HEK293T (cell line): ENCODE measurements around the gene TTLL6.
A peak's percentile ranks its signal among the peaks of the same experiment; 100 is the strongest.
"Not testable (repeated sequence)": the region's sequence is repeated elsewhere in the genome, so short reads cannot be mapped to it uniquely, and the experiment has no call there.

Experiments
- CTCF ChIA-PET: fragments of 350-600 bp; formaldehyde crosslinking; extraction: SDS; loops from one replicate; lab custom pipeline; 2021; ENCODE audit warnings: antibody characterized with exemption, inconsistent platforms; lab: Yijun Ruan, JAX
- POLR2A ChIA-PET: fragments of 350-600 bp; formaldehyde crosslinking; extraction: SDS; loops from one replicate; lab custom pipeline; 2020; ENCODE audit warnings: antibody characterized with exemption, inconsistent platforms; lab: Yijun Ruan, JAX
- DNase-seq: peaks from one replicate; pipeline ENCODE4 v3.0.0; 2012; ENCODE audit warnings: mixed read lengths; ENCODE audit errors: extremely low spot score
- ELF4 ChIP-seq: fragments of 450-650 bp; IDR thresholded peaks from 2 replicates; pipeline ENCODE4 v1.6.1; 2017; ENCODE audit warnings: antibody characterized with exemption
- FOXA1 ChIP-seq: fragments of 450-650 bp; IDR thresholded peaks from 2 replicates; pipeline ENCODE4 v1.6.1; 2016; ENCODE audit warnings: mild to moderate bottlenecking
- FOXK2 ChIP-seq: fragments of 450-650 bp; IDR thresholded peaks from 2 replicates; pipeline ENCODE4 v1.6.1; 2016; ENCODE audit warnings: mild to moderate bottlenecking
- FOXM1 ChIP-seq: fragments of 450-650 bp; IDR thresholded peaks from 2 replicates; pipeline ENCODE4 v1.6.1; 2017; ENCODE audit warnings: mild to moderate bottlenecking, borderline replicate concordance
- HDGF ChIP-seq: fragments of 450-650 bp; IDR thresholded peaks from 2 replicates; pipeline ENCODE4 v1.6.1; 2017; ENCODE audit warnings: antibody characterized with exemption, borderline replicate concordance
- L3MBTL2 ChIP-seq: fragments of 450-650 bp; conservative IDR thresholded peaks from 2 replicates; pipeline ENCODE4 v1.6.1; 2016; ENCODE audit warnings: mild to moderate bottlenecking
- LEF1 ChIP-seq: fragments of 450-650 bp; IDR thresholded peaks from 2 replicates; pipeline ENCODE4 v1.6.1; 2017; ENCODE audit warnings: mild to moderate bottlenecking, borderline replicate concordance
- NFRKB ChIP-seq: fragments of 450-650 bp; IDR thresholded peaks from 2 replicates; pipeline ENCODE4 v1.6.1; 2016; ENCODE audit warnings: mild to moderate bottlenecking, moderate library complexity
- SP1 ChIP-seq: fragments of 450-650 bp; IDR thresholded peaks from 2 replicates; pipeline ENCODE4 v1.6.1; 2017
- ZNF384 ChIP-seq: fragments of 450-650 bp; IDR thresholded peaks from 2 replicates; pipeline ENCODE4 v1.6.1; 2016
- TF ChIP-seq, protein P1 (sequence below): fragments of 450-650 bp; IDR thresholded peaks from 2 replicates; pipeline ENCODE4 v1.6.1; 2016

The TTLL6 gene

DNA sequence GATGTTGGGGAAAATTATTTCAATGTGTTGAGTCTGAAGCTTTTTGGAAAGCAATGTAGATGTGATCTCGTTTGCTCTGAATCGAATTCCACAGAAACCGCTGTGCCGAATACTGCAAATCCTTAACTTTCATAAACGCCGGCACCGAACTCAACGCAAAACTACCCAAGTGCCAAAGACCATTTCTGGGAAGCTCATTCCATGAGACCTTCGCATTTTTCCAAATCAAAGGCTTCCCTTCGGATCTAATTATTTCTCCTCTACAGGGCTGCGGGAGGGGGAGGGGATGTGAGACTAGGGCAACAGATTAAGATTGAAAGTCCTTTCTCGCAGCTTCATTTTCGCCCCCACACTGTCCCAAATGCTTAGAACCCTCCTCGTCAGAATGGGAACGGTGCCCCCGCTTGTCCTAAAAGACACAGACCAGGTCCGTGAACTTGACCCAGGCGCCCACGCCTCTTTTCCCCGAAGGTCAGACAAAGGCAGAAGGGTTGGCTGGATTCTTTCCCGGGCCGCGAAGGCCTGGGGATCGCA is 98.7 kb downstream of the TTLL6 start:
- no peak for TF ChIP-seq L3MBTL2
- TF ChIP-seq, protein P1, sequence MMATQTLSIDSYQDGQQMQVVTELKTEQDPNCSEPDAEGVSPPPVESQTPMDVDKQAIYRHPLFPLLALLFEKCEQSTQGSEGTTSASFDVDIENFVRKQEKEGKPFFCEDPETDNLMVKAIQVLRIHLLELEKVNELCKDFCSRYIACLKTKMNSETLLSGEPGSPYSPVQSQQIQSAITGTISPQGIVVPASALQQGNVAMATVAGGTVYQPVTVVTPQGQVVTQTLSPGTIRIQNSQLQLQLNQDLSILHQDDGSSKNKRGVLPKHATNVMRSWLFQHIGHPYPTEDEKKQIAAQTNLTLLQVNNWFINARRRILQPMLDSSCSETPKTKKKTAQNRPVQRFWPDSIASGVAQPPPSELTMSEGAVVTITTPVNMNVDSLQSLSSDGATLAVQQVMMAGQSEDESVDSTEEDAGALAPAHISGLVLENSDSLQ = no peak
- TF ChIP-seq LEF1 = no peak
- no peak for TF ChIP-seq SP1
- TF ChIP-seq FOXK2 = no peak
- no peak for TF ChIP-seq NFRKB
- TF ChIP-seq ZNF384 = no peak; the same call in 1 of the 2 replicates
- TF ChIP-seq HDGF = no peak
- no peak for TF ChIP-seq FOXA1
- no peak for TF ChIP-seq ELF4
- DNase-seq = no peak
- ChIA-PET CTCF (interaction anchor here (1.5 to 2.7 kb wide), 2 partner anchors 39 to 47 kb away, joined by 3 to 11 read pairs; no protein-coding TSS in a partner anchor), POLR2A (interaction anchor here (0.6 to 4.9 kb wide), 12 partner anchors 8 to 210 kb away, joined by 3 to 58 read pairs (median 3); partner anchors contain the start of genes ATP5MC1 and HOXB13)

DNA sequence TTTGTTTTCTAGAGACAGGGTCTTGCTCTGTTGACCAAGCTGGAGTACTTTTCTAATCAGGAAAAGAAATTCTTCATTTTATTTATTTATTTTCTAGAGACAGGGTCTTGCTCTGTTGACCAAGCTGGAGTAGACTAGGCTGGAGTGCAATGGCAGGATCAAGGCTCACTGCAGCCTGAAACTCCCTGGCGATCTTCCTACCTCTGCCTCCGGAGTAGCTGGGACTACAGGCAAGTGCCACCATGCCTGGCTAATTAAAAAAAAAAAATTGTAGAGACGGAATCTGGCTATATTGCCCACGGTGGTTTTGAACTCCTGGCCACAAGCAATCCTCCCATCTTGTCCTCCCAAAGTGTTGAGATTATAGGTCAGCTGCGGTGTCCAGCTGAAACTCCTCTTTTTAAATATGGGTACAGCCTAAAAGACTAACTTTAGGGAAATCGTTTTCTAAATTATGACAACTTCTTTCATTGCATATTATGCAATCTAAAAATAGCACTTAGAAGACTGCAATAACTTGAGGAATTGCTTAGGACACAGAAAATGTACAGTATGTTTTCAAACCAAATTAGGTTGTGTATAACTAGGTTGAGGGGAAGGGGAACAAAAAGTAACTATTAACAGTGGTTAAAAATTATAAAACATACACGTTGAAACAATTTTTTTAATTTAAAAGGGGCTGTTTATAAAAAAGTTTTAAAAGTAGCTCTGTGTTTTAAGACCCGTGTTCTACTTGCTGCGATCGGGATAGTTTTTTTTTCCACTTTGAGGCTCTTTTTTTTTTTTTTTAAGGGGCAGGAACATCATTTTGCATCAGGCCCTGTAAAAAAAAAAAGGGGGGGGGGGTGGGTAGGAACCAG is 99.4 kb downstream of the TTLL6 start:
- no peak for DNase-seq
- CTCF ChIA-PET = interaction anchor here (1.0 to 2.7 kb wide), 5 partner anchors 12 to 162 kb away, joined by 3 to 11 read pairs (median 3); no protein-coding TSS in a partner anchor
- POLR2A ChIA-PET = interaction anchor here (0.6 to 4.9 kb wide), 8 partner anchors 8 to 175 kb away, joined by 3 to 58 read pairs (median 3); partner anchors contain the start of genes ATP5MC1 and HOXB13
- no peak for TF ChIP-seq FOXA1
- no peak for TF ChIP-seq FOXK2
- TF ChIP-seq LEF1 = no peak
- no peak for TF ChIP-seq L3MBTL2

DNA sequence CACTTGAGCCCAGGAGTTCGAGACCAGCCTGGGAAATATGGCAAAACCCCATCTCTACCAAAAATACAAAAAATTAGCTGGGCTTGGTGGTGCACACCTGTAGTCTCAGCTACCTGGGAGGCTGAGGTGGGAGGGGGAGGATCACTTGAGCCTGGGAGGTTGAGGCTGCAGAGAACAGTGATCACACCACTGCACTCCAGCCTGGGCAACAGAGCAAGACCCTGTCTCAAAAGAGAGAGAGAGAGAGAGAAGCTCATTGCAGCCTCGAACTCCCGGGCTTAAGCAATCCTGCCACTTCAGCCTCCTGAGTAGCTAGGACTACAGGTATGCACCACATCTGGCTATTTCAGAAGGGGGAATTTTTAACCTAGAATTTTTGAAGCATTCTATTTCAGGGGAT is 100.5 kb downstream of the TTLL6 start:
- CTCF ChIA-PET = interaction anchor here (1.0 to 2.7 kb wide), 4 partner anchors 11 to 163 kb away, joined by 3 to 11 read pairs (median 3); no protein-coding TSS in a partner anchor
- POLR2A ChIA-PET = interaction anchor here (4.9 kb wide), 1 partner anchor 12 kb away, joined by 58 read pairs; the partner anchor contains the start of gene HOXB13
- DNase-seq = not testable (repeated sequence)

DNA sequence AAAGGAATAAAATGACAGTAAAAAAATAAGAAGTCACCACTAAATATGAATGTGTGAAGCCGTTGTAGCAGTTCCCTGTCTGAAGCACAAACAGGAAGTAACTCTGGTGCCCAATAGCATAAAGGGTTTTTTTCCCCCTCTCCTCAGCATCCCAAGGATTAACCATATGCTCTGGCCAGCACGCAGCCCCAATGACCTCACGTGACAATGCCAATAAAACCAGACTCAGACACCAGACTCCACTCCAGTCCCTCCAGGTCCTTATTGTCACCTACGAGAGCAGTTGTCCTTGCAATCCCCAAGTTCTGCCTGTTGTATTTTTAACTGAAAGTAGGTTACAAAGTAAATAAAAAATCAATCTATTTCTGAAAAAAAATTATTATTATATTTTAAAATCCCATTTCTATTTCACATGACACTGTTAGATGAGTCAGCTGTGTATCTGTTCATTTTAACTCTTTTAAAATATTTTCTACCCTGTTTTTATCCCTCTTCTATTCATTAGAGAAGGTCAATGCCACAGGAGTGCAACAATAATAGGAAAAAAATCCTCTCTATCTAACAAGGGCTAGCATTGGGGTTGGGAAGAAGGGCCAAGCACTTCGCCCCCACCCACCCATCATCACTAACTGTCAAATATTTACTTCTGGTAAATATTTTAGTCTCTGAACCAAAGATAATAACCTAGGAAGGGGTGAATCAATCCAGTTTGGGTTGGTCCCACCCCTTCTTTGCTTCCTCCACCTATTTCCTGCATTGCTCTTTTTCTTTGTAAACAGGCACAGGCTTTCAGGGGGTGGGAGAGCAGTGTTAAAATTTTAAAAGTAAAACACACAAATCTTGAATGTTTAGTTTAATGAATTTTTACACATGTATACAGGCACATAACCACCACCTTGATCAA is 101.3 kb downstream of the TTLL6 start:
- CTCF ChIA-PET = no interaction called here
- POLR2A ChIA-PET = interaction anchor here (4.9 kb wide), 1 partner anchor 13 kb away, joined by 58 read pairs; the partner anchor contains the start of gene HOXB13
- no peak for TF ChIP-seq ZNF384
- no peak for TF ChIP-seq FOXM1
- peak; percentile 67 for TF ChIP-seq L3MBTL2
- no peak for TF ChIP-seq FOXK2
- TF ChIP-seq SP1 = no peak
- DNase-seq = peak; percentile 49
